ENCODE measurements around the gene CALD1.

The CALD1 gene

DNA sequence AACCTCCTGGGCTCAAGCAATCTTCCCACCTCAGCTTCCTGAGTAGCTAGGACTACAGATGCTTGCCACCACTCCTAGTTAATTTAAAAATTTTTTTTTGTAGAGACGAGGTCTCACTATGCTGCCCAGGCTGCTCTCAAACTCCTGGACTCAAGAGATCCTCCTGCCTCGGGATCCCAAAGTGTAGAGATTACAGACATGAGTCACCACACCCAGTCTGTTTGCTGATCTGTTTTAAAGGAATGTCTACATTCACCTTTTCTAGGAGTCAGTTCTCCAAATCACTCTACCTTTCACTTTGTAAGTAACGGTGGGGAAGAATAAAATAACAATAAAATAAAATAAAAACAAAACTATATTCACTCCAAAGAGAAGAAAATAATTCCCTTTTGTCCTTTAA is 120.3 kb downstream of the CALD1 start:
- no peak for DNase-seq

DNA sequence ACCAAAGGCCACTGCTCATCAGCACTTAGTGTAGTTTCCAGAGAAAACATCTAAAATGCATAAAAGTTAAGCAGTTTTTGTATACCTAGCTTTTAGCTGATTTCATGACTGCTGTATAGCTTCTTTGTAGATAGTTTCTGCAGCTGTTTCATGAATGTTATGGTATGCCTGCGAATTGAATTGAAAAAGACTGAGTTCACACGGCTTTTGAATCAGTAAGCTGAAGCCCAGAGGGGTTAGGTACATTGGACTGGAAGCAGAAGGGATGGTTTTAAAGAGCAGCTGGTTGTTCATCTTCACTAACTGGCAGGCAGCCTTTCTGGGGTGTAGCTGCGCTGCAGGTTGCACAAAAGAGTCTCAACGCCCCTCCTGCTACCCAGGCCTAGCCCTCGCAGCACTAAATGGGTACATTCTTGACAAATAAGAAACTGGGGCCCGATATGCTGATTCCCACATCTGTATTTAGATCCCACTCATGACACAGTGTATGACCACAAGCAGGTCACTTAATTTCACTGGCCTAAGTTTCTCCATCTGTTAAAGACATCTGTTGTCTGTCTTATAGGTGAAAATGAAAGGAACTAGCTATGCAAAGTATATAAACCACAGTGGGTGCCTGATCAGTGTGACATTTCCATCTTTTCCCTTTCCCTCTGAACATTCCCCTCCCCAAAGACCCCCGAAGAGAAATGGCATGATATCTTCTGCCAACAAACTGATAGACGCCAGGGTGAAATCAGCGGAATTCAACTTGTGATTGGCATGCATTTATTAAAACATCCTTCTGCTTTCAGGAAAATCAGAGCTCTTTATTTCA is 120.9 kb downstream of the CALD1 start:
- no peak for DNase-seq

DNA sequence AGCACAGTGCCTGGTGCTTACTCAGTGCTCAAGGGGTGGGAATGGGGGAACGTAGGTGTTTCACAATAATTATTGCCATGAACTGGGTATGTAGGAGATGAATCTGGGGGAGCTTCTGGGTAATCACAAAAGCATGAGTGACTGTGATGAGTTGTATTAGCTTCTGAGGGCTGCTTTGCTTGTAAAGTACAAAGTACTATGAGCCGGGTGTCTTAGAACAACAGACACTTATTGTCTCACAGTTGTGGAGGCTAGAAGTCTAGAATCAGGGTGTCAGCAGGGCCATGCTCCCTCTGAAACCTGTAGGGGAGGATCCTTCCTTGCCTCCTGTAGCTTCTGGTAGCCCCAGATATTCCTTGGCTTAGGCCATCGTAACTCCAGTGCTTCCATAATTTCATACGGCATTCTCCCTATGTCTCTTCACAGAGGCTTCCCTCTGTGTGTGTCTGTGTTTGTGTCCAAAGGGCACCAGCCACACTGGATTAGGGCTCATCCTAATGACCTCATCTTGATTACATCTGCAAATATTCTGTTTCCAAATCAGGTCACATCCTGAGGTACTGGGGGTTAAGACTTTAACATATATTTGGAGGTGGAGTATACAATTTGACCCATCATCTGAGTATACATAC is 122.1 kb downstream of the CALD1 start:
- no peak for DNase-seq

DNA sequence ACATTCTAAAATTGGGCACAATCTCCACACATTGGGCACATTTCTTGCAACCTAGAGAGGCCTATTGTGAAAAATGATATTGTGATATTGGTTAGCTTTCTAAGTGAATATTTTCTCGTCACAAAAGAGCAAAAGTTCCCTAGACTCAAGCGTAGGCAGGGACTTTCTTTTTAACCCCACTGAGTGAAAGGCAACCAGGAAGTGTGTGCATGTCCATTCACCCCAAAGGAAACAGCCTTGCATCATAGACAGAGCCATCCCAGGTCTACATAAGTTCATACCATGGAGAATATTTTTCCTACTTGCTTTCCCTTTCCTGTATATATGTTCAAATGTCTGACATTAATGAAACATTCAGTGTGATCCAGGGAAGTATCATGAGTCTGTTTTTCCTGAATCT is 122.6 kb downstream of the CALD1 start:
- DNase-seq, result no peak

DNA sequence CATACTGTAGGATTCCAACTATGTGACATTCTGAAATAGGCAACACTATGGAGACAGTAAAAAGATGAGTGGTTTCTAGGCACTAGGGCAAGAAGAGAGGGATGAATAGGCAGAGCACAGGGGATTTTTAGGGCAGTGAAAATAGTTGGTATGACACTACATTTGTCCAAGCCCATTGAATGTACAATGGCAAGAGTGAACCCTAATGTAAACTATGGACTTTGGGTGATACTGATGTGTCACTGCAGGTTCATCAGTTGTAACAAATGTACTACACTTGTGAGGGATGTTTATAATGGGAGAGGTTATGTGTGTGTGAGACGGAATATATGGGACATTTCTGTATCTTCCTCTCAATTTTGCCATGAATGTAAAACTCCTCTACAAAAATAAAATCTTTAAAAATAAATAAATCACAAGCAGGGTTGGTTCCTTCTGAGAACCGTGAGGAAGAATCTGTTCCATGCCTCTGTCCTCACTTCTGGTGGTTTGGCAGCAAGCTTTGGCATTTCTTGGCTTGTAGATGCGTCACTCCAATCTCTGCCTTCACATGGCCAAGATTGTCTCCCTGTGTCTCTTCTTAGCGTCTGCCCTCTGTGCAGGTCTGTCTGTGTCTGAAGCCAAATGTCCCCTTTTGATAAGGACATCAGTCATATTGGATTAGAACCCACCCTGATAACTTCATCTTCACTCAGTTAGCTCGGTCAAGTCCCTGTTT is 123.8 kb downstream of the CALD1 start:
- no peak for DNase-seq

DNA sequence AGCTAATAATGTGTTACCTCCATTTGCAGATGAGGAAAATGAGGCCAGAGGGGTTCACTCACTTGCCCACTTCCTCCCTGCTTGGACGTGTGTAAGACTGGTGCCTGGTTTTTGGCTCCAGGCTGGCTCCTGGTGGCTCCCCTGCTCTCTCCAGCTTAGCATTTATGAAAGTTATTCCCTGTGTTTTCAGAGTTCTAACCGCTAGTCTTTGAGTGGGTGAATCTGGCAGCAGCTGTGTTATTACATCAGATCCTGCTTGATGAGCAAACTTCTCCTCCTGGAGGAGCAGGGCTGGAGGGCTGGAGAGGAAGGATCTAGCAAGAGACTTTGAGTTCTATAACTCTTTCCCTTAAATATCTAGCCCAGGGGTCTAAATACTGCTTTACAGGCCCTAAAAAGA is 125.9 kb downstream of the CALD1 start:
- DNase-seq, result no peak

DNA sequence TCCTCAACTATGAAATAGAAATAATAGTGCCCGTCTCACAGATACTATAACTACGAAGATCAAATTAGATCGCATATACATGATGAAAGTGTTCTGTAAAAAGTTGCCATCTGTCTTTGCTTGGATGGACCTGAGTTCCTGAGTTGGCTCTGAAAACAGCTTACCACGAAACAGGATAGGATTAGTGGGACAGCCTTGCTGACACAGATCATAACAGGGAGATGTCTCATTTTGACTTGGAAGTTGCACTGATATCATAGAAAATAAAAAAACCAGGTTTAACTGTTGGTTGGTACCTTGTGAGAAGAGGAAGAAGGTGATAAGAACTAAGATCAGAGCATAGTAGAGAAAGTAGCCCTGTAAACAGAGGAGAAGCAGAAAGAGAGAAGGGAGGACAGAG is 127.6 kb downstream of the CALD1 start:
- DNase-seq, result no peak

DNA sequence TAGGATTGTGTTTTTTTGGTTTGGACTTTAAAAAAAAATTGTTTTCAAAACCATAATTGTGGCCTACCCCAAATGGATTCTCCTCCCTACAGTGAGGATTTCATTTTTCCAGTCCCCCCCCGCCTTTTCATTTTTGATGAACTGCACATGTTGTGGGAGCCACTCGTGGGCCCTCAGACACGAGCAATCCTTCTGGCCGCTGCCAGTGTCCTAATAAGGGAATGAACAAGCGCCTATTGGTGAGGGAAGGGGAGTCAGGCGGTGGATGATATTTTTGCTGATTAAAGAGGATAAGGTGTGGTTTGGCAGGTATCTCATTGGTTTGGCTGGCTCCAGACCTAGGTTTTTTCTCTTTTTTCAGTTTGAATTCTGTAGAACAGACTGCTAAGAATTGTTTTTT is 128.2 kb downstream of the CALD1 start:
- no peak for DNase-seq

DNA sequence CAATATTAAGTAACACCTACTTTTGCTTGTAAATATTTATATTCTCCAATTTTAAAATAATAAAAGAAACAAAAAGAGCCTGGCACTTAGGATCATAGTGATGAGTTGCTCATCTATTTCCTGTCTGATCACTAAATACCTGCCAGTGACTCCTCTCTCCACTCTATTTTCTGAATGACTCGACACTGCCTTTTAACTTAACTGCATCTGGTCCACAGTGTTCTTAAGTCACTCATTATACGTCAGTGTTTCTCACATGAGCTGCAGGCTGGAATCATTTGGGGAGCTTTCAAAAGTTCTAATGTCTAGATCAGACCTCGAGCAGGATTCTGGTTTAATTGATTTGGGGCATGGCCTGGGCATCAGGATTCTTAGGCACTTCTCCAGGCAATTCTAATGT is 128.9 kb downstream of the CALD1 start:
- no peak for DNase-seq

DNA sequence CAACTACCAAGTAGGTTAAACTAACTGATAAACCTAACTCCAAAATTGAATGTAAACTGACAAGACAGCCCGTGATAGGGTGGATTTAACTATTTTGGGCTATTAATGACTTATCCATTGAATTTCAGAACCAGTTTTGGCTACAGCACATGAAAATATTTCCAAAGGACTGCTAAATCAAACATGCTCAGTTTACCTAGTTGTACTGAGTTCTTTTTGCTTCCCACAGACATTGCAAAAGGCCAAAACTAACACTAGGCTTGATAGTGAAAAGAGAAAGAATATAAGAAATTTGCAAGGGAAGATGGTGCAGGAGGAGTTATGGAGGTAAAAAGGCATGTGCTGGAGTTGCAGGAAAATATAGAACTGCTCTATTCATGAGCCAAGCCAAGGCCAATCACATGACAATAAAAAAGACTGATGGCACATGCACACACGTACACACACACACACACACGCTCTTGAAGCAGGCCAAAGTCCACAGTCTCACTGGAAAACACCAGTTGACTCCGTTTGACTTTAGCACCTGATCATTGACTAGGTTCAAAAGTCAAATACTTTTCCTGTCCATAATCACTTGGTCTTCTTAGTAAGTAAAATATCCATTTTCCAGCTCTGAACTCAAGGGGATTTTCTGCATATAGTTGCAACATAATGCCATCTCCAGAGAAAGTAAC is 130.9 kb downstream of the CALD1 start:
- no peak for DNase-seq

DNA sequence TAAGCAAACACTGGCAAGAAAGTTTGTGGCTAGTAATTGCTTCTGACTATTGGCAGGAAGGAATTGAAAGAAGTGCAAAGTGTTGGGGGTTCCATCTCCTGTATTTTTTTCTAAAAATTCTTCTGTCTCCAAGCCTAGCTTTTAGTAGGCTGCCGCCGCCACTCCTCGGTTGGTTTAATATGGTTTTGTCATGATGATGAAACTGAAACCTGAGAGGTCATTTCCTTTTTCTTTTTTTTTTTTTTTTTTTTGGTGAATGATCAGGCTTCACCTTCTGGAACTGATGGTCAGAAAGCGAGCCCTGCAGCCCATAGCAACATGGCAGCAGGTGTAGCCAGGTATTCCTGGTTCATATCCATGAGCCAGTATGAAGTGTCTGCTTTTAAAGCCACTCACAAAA is 131.5 kb downstream of the CALD1 start:
- DNase-seq, result no peak

DNA sequence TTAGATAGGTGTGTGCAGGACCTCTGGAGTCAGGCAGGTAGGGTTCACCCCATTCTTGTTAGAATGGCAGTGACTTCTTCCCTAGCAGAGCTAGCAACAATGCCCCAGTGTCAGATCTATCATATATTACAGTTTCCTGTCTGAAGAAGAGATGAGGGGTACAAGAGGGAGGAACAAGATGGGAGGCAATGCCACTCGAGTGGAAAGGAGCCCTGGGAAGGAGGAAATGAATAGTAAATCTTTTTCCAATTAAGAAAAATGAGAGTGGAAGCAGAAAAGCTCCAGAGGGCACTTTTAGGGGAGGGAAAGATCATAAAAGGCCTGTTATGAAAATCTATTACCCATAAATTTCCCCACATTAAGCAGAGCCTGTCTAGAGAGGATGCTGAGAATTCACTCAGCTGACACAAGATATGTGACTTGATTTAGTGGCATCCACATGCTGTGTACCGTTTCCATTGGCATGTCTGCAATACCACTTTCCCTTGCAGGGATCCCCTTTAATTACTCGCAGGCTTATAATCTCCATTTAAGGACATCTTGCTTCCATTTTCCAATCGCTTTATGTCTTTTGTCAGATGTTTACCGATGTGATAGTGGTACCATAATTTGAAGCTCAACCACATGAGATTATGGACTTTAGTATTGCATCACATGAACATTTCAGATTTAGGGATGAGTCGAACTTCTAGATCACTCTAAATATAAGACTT is 136.9 kb downstream of the CALD1 start:
- no peak for DNase-seq

DNA sequence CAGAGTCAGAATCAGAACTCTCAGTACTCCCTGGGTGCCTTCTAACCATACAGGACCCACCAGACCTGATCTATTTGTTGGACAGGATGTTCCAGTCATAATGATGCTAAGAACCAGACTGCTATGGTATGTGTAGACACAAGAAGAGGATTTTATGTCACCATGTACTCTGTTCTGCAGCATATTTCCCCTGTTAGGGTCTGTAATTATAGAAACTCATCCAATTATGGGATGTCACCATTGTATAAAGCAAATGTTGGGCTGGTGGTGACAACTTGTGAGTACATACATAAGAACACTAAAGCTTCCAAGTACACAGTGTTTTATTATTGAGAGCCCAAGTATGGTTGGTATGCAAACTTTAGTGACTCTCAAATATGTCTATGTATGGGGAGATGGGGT is 139.8 kb downstream of the CALD1 start:
- DNase-seq, result no peak

DNA sequence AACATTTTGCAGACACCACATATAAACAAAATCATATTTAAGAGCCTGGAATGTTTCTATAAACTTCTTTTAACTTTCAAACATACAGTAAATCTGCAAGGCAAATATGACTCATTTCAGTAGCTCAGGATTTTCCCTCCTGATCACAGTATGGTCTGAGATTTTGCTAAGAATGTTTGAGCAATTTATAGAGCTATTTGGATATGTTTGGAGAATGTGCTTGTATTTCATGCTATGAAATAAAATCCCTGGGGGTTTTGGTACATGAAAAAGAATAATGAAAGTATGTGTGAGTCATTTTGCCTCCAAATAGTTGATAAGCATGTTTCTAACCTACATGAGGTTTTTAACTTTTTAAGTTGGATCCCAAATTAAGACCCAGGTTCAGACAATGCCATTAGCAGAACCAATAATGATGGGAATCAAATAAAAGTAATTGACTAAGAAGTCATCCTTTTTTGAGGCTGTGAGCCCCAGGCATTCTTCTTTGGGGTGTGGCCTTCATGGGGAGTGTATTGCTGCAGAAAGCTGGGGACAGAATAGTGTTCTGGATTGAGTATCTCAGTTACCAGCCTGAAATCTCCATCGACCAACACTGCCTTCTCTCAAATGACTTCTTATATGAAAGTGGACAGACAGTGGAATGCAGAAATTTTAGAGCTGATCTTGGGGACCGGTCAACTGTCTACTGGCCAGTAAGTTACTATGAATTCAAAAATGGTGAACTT is 140.8 kb downstream of the CALD1 start:
- DNase-seq, result no peak

DNA sequence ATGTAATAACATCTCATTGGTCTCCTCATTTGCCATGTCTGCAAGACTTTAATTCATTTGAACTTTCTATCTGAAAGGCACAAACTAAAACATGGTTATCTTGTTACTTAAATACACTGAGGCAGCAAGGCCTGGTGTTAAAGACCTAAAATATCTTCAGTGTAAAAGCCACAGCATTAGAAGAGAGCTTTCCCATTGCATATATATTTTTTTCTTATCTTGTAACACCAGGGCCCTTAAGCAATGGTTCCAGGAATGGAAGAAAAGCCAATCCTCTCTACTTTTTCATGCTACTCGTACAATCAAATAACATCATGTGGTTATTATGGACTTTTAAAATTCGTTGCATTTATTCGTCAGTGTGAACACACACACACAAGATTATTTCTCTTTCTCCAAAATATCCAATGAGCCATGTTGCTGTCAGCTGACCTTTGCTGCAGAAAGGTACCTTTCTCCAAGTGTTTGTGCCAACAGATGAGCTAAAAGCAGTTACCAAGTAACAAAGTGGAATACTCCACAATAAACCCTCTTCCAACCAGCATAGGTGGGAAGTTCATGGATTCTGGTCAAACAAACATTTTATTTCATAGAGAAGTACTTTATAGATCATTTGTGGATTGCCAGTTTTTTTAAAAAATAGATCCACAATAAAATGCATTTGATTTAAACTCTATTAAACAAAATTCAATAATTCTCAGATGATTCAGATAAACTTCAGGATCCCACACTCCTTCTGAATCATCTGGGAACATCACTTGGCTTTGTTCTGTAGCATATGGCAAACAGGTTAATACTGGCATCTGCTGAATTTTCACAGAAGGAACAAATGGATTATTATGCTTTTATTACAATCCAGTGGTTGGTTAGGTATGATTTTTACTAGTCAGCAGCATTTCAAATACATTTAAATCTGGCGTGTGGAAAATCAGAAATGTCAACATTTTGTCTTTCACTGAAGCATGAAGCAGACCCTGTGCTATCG is 143.6 kb downstream of the CALD1 start:
- DNase-seq, result no peak

DNA sequence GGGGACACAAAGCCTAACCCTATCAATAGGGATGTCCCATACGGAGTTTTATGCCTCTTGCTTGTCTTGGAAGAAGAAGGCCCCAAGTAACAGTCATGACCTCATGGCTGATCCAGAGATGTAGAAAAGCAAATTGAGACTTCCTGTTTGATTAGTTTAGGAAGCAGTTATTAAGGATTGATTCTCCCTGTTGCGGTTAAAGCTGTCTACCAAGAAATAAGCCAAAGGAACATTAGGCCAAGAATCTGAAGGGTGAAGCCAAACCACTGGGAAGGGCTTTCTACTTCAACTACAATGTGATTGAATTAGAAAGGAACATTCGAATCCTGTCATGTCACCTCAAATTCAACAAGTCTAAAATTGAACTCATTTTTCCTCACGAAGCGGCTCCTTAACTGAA is 146.3 kb downstream of the CALD1 start:
- no peak for DNase-seq

DNA sequence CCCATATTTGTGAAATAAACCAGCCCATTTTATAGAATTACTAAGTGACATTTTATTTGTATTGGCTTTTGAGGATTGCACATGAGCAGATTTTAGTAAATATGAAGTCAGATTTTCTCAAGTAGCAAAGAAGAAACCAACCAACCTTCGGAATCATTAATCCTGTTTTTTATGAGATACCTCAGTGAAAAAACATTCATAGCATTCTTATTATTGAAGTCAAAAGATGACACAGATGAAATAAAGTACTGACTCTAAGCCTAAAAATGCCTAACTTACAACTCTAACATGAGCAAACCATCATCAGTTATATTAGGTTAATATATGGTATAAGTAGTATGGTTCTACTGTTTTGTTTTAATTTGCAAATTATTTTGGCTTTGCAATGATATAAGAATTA is 147.0 kb downstream of the CALD1 start:
- DNase-seq, result no peak

DNA sequence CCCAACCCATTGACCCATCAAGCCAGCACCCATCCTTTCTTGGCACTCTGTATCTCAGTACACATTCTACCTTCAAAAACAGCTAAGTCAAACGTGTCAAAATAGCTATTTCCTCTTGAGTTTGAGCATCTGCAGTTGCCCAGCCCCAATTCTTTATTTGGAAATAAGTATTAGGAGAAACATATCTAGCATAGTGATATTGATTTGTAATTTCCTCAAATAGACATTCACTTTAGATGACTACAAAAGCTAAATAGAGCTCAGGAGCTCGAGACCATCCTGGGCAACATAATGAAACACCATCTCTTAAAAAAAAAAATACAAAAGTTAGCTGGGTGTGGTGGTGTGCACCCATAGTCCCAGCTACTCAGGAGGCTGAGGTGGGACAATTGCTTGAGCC is 147.6 kb downstream of the CALD1 start:
- DNase-seq, result no peak

DNA sequence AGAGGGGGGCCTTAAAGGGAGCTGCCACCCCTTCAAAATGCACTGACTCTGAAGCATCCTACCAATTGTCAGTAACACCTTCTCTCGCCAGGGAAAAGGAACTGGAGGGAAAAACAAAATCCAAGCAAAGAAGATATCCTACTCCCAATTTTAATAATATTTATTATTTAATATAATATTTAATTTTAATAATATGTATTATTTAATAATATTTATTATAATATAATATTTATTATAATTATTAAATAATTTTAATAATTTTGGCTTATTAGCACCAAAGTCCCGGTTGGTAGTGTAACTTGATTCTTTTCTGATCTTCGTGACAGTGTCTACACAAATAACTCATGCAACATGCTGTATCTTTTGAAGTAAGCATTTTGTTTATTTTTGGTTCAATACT is 148.3 kb downstream of the CALD1 start:
- DNase-seq, result no peak

DNA sequence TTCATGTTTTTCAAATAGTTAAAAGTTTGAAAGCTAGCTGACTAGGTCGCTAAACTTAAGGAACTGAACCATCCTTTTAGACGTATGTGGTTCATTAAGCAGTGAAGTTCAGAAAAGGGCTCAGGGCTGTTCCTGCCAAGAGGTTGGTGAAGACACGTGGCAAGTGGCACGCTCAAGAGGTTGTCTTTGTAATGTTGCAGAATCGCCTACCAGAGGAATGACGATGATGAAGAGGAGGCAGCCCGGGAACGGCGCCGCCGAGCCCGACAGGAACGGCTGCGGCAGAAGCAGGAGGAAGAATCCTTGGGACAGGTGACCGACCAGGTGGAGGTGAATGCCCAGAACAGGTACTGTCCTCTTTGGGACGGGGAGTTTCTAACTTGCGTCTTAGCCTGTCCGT is 149.1 kb downstream of the CALD1 start:
- DNase-seq, result no peak

DNA sequence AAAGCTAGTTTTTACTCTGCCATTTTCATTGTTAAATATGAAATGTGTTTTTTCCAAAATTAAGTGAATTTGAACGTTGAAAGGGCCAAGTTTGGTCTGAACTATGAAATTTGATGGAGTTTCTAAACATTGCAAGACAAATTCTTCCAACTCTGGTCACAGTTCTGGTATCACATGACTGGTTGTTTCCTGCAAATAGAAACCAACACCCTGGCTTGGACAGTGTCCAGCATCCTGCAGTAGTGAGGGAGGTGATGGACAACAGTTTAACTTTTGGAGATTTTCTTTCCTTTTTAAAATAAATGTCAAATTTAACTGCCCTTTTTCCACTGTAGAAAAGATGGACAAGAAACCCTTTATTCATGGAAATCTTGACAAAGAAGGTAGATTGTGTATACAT is 152.1 kb downstream of the CALD1 start:
- DNase-seq, result no peak

Data from stimulated activated CD4-positive, alpha-beta T cell treated with anti-CD3 and anti-CD28 coated beads, Interleukin-4, amount 100 ng/mL, for 24 hours (primary cell).